Choroid plexus epithelial cell (primary cell): ENCODE results near the gene DUSP3.

Experiments used
- DNase-seq: peaks from one replicate; pipeline ENCODE4 v3.0.0-alpha.2; 2010; ENCODE audit warnings: low read depth
- H3K4me3 ChIP-seq: 2 replicates; pipeline ENCODE4 v1.5.1; 2011; ENCODE audit warnings: low read depth, mild to moderate bottlenecking, control low read depth, low read length, moderate library complexity
- TF ChIP-seq, protein P1 (sequence below): conservative IDR thresholded peaks from 2 replicates; pipeline ENCODE4 v1.5.1; 2011; ENCODE audit warnings: low read depth, mild to moderate bottlenecking, control low read depth, inconsistent platforms, low read length, moderate library complexity

DUSP3 gene

DNA sequence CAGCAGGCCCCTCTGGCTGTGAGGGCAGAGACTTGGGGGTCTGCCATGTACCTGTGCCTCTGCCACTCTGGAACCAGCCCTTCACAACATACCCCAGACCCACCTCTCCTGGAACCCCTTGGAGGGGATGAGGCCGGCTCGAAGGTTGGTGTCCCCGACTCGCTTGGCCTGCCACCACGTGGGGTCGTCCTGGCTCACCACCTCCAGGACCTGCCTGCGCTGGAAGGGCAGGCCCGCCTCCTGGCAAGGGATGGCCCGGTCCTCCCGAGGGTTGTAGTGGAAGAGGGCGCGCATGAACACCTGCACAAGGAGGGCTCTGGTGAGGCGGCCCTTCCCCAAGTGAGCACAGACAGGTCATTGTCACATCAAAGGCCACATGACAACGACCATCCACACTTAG, 42.0 kb upstream of the DUSP3 start:
- DNase-seq, result no peak
- TF ChIP-seq, protein P1, sequence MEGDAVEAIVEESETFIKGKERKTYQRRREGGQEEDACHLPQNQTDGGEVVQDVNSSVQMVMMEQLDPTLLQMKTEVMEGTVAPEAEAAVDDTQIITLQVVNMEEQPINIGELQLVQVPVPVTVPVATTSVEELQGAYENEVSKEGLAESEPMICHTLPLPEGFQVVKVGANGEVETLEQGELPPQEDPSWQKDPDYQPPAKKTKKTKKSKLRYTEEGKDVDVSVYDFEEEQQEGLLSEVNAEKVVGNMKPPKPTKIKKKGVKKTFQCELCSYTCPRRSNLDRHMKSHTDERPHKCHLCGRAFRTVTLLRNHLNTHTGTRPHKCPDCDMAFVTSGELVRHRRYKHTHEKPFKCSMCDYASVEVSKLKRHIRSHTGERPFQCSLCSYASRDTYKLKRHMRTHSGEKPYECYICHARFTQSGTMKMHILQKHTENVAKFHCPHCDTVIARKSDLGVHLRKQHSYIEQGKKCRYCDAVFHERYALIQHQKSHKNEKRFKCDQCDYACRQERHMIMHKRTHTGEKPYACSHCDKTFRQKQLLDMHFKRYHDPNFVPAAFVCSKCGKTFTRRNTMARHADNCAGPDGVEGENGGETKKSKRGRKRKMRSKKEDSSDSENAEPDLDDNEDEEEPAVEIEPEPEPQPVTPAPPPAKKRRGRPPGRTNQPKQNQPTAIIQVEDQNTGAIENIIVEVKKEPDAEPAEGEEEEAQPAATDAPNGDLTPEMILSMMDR, result no peak
- no peak overlapping the region for H3K4me3 ChIP-seq

DNA sequence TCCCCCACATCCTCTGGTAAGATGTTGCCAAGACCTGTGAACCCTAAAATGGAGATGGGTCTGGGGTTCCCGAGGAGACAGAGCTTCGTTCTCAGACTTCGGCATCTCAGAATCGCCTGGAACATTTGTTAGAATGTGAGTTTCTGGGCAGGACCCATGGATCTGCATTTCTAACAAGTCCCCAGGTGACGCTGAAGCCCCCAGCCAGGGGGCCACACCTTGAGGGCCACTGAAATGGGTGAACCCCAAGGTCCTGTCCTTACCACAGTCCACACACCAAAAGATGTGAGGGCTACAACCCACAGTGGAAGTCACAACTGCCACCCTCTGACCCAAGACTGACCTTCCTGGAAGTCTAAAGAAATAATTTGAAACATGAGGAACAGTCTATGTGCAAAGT, 40.2 kb upstream of the DUSP3 start:
- TF ChIP-seq, protein P1, result no peak
- no peak for DNase-seq
- no peak overlapping the region for H3K4me3 ChIP-seq

DNA sequence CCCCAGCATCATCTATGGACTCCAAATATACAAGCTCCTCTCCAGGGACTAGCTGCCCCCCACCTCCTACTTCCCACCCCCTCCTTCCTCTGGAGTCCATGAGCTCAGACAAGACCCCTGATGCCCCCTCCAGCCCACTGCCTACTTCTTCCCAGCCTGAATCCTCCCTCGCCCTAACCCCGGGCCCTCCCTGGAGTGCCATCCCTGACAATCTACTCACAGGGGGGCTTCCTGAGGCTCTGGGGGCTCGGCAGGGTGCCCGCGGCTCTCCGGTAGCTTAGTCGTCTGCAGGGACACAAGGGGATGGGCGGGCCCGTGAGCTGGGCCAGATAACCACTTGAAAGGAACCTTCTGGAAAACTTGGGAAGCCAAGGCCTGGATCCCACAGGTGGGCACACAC, 39.0 kb upstream of the DUSP3 start:
- DNase-seq, result no peak
- TF ChIP-seq, protein P1, result no peak
- H3K4me3 ChIP-seq, result no peak overlapping the region

DNA sequence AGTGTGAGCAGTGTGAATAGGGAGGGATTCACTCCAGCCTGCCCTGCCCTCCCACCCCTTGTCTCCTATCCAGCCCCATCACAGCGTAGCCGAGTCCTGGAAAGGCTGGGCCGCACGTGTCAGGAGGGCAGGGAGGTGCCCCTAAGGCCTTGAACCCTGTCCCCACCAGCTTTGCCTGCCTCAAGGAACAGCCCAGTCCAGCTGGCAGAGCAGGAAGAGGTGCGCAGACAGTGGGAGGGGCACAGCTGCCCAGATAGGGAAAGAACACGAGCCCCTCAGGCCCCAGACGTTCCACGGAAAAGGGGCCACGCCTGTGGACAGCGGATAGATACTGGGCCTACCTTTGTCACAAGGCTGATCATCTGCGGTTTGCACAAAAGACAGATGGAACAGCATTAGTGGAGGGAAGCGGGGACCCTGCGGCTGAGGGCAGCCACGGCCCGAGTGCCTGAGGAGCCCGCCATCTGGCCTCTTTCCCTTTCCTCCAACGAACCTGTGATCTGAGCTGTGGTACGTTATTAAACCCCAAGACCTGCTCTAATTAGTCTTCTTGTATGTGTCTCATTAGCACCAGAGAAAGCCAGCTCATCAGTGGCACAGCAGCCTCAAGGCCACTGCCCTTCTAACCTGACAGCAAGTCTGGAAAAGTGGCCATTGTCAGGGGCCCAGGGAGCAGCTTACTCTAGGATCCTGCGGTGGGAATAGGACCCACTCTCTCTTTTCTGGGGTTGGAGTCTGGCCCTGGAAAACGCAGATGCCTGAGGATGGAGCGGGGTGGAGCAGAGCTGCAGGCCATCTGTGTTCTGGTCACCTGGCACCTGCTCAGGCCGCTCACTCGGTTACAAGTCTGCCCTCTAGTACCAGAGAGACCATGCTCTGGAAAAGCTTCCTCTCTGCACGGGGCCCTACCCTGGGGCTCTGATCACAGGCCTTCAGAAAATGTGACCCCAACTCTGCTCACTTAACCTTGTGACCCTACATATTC, 37.9 kb upstream of the DUSP3 start:
- no peak for DNase-seq
- no peak overlapping the region for H3K4me3 ChIP-seq
- TF ChIP-seq, protein P1, result no peak

DNA sequence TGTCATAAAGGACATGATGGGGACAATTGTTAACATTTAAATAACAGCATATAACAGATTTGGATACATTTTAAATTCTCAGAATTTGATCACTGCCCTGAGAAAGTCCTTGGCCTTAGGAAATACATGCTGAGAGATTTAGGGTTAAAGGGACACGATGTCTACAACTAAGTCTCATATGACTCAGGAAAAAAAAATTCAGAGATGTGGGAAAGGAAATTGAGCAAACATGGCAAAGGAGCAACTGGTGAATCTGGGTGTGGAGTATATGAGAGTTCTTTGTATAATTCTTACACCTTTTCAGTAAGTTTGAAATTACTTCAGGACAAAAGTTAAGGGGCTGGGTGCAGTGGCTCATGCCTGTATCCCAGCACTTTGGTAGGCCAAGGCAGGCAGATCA, 35.9 kb upstream of the DUSP3 start:
- TF ChIP-seq, protein P1, result no peak
- H3K4me3 ChIP-seq, result no peak overlapping the region
- DNase-seq, result peak; percentile 91

DNA sequence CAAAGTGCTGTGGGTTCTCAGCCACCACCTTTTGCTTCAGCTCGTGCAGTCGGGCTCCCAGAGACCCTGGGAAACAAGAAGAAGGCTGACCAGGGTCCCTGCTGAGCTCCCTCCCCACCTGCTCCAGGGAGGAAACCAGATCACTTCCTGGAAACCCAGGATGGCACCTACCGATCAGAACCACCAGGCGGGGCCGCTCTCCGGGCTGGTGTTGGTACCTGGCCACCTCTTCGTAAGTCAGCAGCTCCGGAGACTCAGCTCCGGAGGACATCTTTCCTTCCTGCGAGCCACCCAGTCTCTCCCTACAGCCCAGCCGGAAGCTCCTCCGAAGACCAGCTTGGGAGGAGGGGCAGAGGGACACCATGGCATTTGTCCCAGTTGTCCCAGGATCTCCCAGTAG, 35.2 kb upstream of the DUSP3 start:
- no peak for DNase-seq
- TF ChIP-seq, protein P1, result no peak
- H3K4me3 ChIP-seq, result no peak overlapping the region

DNA sequence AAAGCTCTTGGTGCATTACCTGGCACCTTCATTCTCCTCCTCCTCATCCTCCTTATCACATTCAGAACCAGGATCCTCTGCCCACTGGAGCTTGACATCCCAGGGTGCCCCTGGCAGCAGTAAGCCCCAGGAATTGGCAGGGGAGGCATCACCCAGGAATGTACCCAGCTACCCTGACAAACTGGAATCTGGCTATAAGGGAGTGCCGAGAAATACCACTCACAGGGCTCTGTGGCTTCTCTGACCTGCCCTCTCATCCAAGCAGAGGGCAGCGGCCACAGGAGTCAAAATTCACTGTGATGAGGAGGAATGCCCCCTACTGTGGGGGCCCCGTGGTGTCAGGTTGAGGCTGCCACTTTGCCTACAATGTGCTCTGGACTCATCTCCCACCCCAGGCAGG, 34.6 kb upstream of the DUSP3 start:
- TF ChIP-seq, protein P1, result no peak
- H3K4me3 ChIP-seq, result no peak overlapping the region
- DNase-seq, result no peak
